GM21786 (cell line): ENCODE results near the gene BMS1.
"Not testable (repeated sequence)": the region's sequence is repeated elsewhere in the genome, so short reads cannot be mapped to it uniquely, and the experiment has no call there.

Experiments
- ATAC-seq: cut with Tn5 transposase; IDR thresholded peaks from one replicate; pipeline ENCODE4 v1.9.1; 2021; ENCODE audit not compliant: unreplicated experiment

The BMS1 gene

GRCh38 chr10:42790835-42791234 lies 8.2 kb downstream of the BMS1 start:
- ATAC-seq: no peak

- no peak for ATAC-seq
Observed at GRCh38 chr10:42795701-42796100, 13.1 kb downstream of the BMS1 start.

DNA sequence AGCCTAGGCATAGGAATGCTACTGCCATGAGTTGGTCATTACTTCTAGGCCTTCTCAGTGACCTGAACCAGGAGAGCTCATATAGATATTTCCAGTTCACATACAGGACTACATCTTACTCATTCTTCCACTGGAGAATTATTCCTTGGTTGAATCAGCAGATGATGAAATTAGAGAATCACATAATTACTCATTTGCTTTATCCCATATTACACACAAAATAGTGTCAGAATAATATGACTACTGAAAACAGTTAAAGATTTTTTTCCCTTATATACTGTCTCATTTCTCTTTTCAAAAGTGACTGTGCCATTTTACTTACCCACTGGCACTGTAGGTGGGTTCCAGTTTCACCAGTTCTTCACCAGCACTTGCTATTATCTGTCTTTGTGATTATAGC lies 18.5 kb downstream of the BMS1 start:
- ATAC-seq: no peak

DNA sequence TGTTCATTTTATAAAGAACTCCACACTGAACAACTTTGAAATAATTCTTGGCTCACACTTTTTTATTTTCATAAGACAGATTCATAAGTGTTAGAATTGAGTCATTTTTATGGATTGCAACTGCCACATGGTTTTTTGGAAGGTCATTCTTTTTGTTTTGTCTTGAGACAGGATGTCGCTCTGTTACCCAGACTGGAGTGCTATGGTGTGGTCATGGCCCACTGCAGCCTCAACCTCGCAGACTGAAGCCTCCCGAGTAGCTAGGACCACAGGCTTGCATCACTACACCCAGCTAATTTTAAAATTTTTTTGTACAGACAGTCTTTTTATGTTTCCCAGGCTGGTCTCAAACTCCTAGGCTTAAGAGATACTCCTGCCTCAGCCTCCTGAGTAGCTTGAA lies 20.3 kb downstream of the BMS1 start:
- ATAC-seq: no peak

GRCh38 chr10:42809676-42810075 lies 27.1 kb downstream of the BMS1 start:
- peak; percentile 43 for ATAC-seq

DNA sequence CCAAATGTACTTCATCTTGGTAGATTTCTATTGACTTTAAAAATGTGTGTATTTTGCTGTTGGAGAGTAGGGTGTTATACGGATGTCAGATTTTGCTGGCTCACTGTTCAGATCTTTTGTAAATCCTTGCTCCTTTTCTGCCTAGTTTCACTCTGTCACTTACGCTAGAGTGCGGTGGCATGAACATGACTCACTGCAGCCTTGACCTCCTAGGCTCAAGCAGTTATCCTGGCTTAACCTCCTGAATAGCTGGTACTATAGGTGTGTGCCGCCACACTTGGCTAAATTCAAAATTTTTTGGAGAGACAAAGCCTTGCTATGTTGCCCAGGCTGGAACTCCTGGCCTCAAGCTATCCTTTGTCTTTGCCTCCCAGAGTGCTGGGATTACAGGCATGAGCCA lies 29.4 kb downstream of the BMS1 start:
- no peak for ATAC-seq

- not testable (repeated sequence) for ATAC-seq
Observed at GRCh38 chr10:42813989-42814687, 31.5 kb downstream of the BMS1 start.

DNA sequence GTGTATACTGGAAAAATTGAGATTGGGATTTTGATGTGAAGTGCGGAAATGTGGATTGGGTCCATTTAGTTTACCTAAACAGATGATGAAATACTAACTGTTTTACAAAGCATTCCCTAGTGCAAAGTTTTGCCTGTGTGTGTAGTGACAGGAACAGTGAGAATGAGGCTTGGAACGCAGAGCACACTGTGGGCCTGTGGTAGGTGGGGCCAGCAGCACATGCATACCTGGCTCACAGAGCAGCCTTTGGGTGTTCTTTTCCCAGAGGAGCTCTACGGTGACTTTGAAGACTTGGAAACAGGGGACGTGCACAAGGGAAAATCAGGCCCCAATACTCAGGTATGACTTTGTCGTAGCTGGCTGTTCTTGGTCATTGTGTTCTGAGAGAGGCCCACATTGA lies 33.7 kb downstream of the BMS1 start:
- not testable (repeated sequence) for ATAC-seq

- ATAC-seq: no peak
Observed at GRCh38 chr10:42816912-42817311, 34.3 kb downstream of the BMS1 start.

DNA sequence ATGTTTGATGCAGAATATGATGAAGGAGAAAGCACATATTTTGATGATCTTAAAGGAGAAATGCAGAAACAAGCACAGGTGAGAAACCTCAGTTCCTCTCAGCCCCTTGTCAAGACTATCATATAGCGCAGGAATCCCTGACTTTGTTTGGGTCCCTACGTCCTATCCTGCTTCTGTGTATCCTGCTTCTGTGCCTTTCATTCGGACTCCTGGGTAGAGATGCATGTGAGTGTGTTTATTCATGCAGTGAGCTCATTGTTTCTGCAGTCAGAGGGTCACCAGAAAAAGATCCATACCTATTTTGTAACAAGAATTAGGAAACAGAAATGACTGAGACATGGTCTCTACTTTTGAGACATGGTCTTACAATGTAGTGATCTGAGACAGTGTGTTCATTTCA lies 34.8 kb downstream of the BMS1 start:
- ATAC-seq: not testable (repeated sequence)

DNA sequence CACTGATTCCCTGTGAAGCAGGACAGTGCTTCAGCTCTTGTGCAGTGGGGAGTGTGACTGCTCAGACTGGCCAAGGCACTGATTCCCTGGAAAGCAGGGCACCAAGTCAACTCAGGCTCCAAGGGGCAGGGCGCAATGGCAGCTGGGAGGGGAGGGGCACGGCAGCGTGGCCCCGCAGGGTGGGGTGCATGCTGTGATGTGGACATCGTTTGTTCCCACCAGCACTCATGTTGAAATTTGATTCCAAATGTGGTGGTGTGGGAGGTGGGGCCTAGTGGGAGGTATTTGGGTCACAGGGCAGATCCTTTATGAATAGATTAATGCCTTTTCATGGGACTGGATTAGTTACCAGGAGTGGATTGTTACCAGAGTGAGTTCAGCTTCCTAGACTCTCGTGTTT lies 44.2 kb downstream of the BMS1 start:
- not testable (repeated sequence) for ATAC-seq

DNA sequence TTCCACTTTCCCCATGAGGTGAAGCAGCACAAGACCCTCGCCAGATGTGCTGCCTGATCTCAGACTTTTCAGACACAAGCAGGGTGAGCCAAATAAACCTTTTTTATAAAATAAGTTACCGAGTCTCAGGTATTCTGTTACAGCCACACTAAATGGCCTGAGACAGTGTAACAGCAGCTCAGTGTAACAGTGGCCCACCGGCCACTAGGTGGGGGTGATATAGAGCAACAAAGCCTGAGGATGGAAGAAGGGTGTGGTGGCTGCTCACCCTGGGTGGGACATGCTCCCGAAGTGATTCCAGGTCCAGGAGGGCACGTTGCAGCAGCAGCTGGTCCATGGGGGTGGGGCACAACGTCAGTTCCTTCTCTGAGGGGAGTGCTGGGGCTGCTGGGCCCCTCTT lies 44.6 kb downstream of the BMS1 start:
- no peak for ATAC-seq

DNA sequence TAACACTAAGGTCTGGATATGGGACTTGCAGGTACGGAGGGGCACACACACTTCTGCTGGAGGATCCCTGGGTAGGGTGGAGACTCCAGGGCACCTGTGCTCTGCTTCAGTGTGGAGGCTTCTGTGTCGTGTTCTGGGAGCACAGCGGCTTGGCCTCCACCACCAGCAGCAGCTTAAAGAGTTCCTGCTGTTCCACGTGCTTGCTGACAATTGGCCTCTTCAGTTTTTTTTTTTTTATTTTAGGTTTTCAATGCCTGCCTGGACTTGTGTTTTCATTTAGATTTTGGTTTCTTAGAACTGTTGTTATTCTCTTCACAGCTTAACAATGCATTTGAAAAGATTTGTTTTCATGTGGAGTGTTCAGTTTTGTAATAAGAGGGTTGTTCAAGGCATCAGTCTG lies 45.8 kb downstream of the BMS1 start:
- ATAC-seq: not testable (repeated sequence)

GRCh38 chr10:42830237-42830636 lies 47.6 kb downstream of the BMS1 start:
- no peak for ATAC-seq

- no peak for ATAC-seq
Observed at GRCh38 chr10:42836096-42836495, 53.5 kb downstream of the BMS1 start.

- no peak for ATAC-seq
Observed at GRCh38 chr10:42836771-42837468, 54.3 kb downstream of the BMS1 start.

GRCh38 chr10:42844810-42845209 lies 62.2 kb downstream of the BMS1 start:
- ATAC-seq: not testable (repeated sequence)

GRCh38 chr10:42847261-42847660 lies 64.7 kb downstream of the BMS1 start:
- not testable (repeated sequence) for ATAC-seq

DNA sequence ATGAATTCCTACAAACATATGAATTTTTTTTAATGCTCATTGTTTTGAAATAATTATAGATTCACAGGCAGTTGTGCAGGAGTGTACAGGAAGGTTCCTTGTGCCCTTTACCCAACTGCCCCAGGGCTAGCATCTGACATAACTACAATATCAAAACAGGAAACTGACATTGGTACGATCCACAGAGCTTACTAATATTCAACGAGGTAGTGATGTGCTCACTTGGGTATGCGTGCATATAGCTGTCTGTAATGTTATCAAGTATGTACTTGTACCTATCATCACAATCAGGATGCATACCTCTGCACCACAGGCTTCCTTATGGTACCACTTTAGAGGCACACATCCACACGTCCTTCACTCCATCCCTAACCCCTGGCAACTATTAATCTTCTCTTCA lies 68.3 kb downstream of the BMS1 start:
- no peak for ATAC-seq

DNA sequence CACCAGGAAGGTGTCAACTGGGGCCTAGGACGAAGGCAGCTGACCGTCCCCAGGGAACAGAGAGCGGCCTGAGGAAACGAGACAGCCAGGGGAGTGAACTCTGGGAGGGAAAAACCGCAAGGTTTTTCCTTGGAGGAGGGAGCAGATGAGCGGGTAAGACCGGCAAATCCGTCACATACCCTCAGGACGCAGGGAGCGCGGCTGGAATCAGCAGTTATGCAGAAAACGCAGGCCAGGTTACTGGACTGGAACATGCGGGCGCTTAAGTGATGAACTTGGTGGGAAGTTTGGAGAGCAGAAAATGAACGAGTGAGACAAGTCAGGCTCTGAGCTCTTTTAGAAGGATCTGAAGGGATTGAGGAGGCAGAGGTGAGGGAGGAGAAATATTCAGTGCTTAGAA lies 76.7 kb downstream of the BMS1 start:
- no peak for ATAC-seq

- not testable (repeated sequence) for ATAC-seq
Observed at GRCh38 chr10:42860016-42860415, 77.4 kb downstream of the BMS1 start.

DNA sequence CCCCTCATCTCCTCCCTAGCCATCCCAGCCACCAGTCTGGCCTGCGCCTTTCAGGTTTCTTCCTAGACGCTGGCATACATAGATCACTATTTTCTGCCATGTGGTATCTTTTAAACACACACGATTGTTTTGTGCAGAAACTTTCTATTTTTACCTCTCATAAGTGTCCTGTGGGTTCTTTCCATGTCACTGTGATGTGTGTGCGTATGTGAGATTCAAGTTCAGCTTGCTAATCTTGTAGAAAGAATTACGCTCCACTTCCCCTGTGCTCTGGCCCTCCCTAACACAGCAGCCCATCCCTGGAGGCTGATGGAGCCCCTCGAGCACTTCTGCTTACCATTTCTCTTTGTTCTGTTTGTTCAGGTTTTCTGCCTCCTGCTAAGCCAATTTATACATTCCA lies 80.2 kb downstream of the BMS1 start:
- not testable (repeated sequence) for ATAC-seq

- no peak for ATAC-seq
Observed at GRCh38 chr10:42864575-42864974, 82.0 kb downstream of the BMS1 start.
